H9 (cell line): Measurements from ENCODE around the gene AS3MT. TPM values are rescaled to one million over a fixed set of nuclear protein-coding genes. Genes with fewer than 3 reads are reported as not detected.

ENCODE experiments used
- DNase-seq: peaks from one replicate; pipeline ENCODE4 v3.0.0-alpha.2; 2017
- H2AFZ ChIP-seq: one replicate; pipeline ENCODE4 v1.6.1; 2013; ENCODE audit warnings: mild to moderate bottlenecking, low read length, control low read depth, moderate library complexity
- H2AK5ac ChIP-seq: 2 replicates; pipeline ENCODE4 v1.6.1; 2013; ENCODE audit warnings: low read length, control low read depth, mixed read lengths; ENCODE audit not compliant: insufficient read length
- H2BK120ac ChIP-seq: one replicate; pipeline ENCODE4 v1.6.1; 2013; ENCODE audit warnings: low read depth, mild to moderate bottlenecking, low read length, control low read depth, inconsistent platforms; ENCODE audit not compliant: poor library complexity, severe bottlenecking
- H2BK12ac ChIP-seq: 2 replicates; pipeline ENCODE4 v1.6.1; 2013; ENCODE audit warnings: low read length, control low read depth, mixed read lengths, low read depth; ENCODE audit not compliant: insufficient read length
- H2BK15ac ChIP-seq: 2 replicates; pipeline ENCODE4 v1.6.1; 2013; ENCODE audit warnings: low read depth, low read length, control low read depth
- H2BK20ac ChIP-seq: one replicate; pipeline ENCODE4 v1.6.1; 2013; ENCODE audit warnings: low read depth, mild to moderate bottlenecking, low read length, control low read depth, inconsistent platforms; ENCODE audit not compliant: poor library complexity, severe bottlenecking
- H2BK5ac ChIP-seq: 2 replicates; pipeline ENCODE4 v1.6.1; 2013; ENCODE audit warnings: low read length, control low read depth, mixed read lengths; ENCODE audit not compliant: insufficient read length
- H3K14ac ChIP-seq: 2 replicates; pipeline ENCODE4 v1.6.1; 2013; ENCODE audit warnings: low read length, control low read depth; ENCODE audit not compliant: insufficient read depth
- H3K18ac ChIP-seq: 2 replicates; pipeline ENCODE4 v1.6.1; 2013; ENCODE audit warnings: low read depth, mild to moderate bottlenecking, mixed read lengths, low read length, control low read depth; ENCODE audit not compliant: insufficient read length
- H3K23ac ChIP-seq: 2 replicates; pipeline ENCODE4 v1.6.1; 2013; ENCODE audit warnings: low read length, control low read depth, mixed read lengths, low read depth; ENCODE audit not compliant: insufficient read length
- H3K23me2 ChIP-seq: 2 replicates; pipeline ENCODE4 v1.6.1; 2013; ENCODE audit warnings: low read depth, mild to moderate bottlenecking, mixed read lengths, low read length, control low read depth; ENCODE audit not compliant: insufficient read length, poor library complexity, severe bottlenecking
- H3K27ac ChIP-seq: 2 replicates; pipeline ENCODE4 v1.5.1; 2013; ENCODE audit warnings: low read length, control low read depth, mixed read lengths, low read depth; ENCODE audit not compliant: insufficient read length
- H3K27me3 ChIP-seq: 2 replicates; pipeline ENCODE4 v1.6.1; 2013; ENCODE audit warnings: low read length, control low read depth, inconsistent platforms; ENCODE audit not compliant: insufficient read depth
- H3K4ac ChIP-seq: 2 replicates; pipeline ENCODE4 v1.6.1; 2013; ENCODE audit warnings: low read depth, mild to moderate bottlenecking, control low read depth, inconsistent platforms, low read length, moderate library complexity
- H3K4me1 ChIP-seq: 2 replicates; pipeline ENCODE4 v1.6.1; 2013; ENCODE audit warnings: low read length, control low read depth, inconsistent platforms; ENCODE audit not compliant: insufficient read depth
- H3K4me2 ChIP-seq: 2 replicates; pipeline ENCODE4 v1.6.1; 2013; ENCODE audit warnings: low read length, control low read depth, mixed read lengths; ENCODE audit not compliant: insufficient read length, insufficient read depth
- H3K56ac ChIP-seq: 2 replicates; pipeline ENCODE4 v1.6.1; 2013; ENCODE audit warnings: low read depth, mild to moderate bottlenecking, mixed read lengths, low read length, control low read depth; ENCODE audit not compliant: insufficient read length
- H3K79me1 ChIP-seq: 2 replicates; pipeline ENCODE4 v1.6.1; 2013; ENCODE audit warnings: low read depth, mild to moderate bottlenecking, moderate library complexity, low read length, control low read depth, inconsistent platforms; ENCODE audit not compliant: insufficient read depth, poor library complexity, severe bottlenecking
- H3K79me2 ChIP-seq: 2 replicates; pipeline ENCODE4 v1.6.1; 2013; ENCODE audit warnings: low read length, control low read depth, inconsistent platforms; ENCODE audit not compliant: insufficient read depth
- H3K9ac ChIP-seq: 2 replicates; pipeline ENCODE4 v1.6.1; 2013; ENCODE audit warnings: low read length, control low read depth, mixed read lengths; ENCODE audit not compliant: insufficient read length; ENCODE audit errors: extremely low read depth
- H3K9me3 ChIP-seq: one replicate; pipeline ENCODE4 v1.6.1; 2013; ENCODE audit warnings: low read depth, low read length, inconsistent platforms; ENCODE audit not compliant: control insufficient read depth
- H3T11ph ChIP-seq: one replicate; pipeline ENCODE4 v1.6.1; 2013; ENCODE audit warnings: mild to moderate bottlenecking, low read length, control low read depth, inconsistent platforms
- H4K20me1 ChIP-seq: one replicate; pipeline ENCODE4 v1.6.1; 2013; ENCODE audit not compliant: control insufficient read depth, insufficient read length, insufficient read depth
- H4K5ac ChIP-seq: 2 replicates; pipeline ENCODE4 v1.6.1; 2013; ENCODE audit warnings: low read depth, mild to moderate bottlenecking, mixed read lengths, low read length, control low read depth; ENCODE audit not compliant: insufficient read length
- H4K8ac ChIP-seq: replicated peaks from 2 replicates; pipeline ENCODE4 v1.6.1; 2013; ENCODE audit warnings: low read length, control low read depth, mixed read lengths, low read depth; ENCODE audit not compliant: insufficient read length
- H4K91ac ChIP-seq: 2 replicates; pipeline ENCODE4 v1.6.1; 2013; ENCODE audit warnings: low read depth, mild to moderate bottlenecking, moderate library complexity, mixed read lengths, low read length, control low read depth; ENCODE audit not compliant: insufficient read length
- H3K27ac Mint-ChIP-seq, 3 experiments: 2 replicates in 2 of 3; 3 replicates in 1 of 3; pipeline ENCODE4 v1.8.0; 2020 to 2021; ENCODE audit warnings: mixed read lengths in 3 of 3, mild to moderate bottlenecking in 1 of 3, moderate library complexity in 1 of 3
- H3K27me3 Mint-ChIP-seq: 2 replicates; pipeline ENCODE4 v1.8.0; 2021; ENCODE audit warnings: low read depth, mild to moderate bottlenecking, moderate library complexity, mixed read lengths
- H3K36me3 Mint-ChIP-seq, 3 experiments: 2 replicates in 2 of 3; 3 replicates in 1 of 3; pipeline ENCODE4 v1.8.0; 2020 to 2021; ENCODE audit warnings: low read depth in 3 of 3, mixed read lengths in 3 of 3; ENCODE audit not compliant: insufficient read depth in 1 of 3
- H3K4me1 Mint-ChIP-seq, 2 experiments: 2 replicates each; pipeline ENCODE4 v1.8.0; 2020; ENCODE audit warnings: mixed read lengths in 2 of 2
- H3K4me3 Mint-ChIP-seq, 2 experiments: 2 replicates in 1 of 2; 3 replicates in 1 of 2; pipeline ENCODE4 v1.8.0; 2020 to 2021; ENCODE audit warnings: mild to moderate bottlenecking in 2 of 2, mixed read lengths in 2 of 2, moderate library complexity in 1 of 2
- H3K9me3 Mint-ChIP-seq, 2 experiments: 2 replicates in 1 of 2; 3 replicates in 1 of 2; pipeline ENCODE4 v1.8.0; 2020; ENCODE audit warnings: mild to moderate bottlenecking in 2 of 2, mixed read lengths in 2 of 2, moderate library complexity in 1 of 2
- CTCF ChIP-seq: fragments of 200-600 bp; sonication (generic); conservative IDR thresholded peaks from 3 replicates; pipeline ENCODE4 v1.8.0; 2021; ENCODE audit warnings: antibody characterized with exemption, mild to moderate bottlenecking
- WGBS: extraction: QIAGEN DNeasy Blood & Tissue Kit; methylation state at CpG from one replicate; pipeline ENCODE4 v1.1.7; 2013; ENCODE audit warnings: missing lambda C conversion rate, low lambda C conversion rate, mixed read lengths; ENCODE audit not compliant: insufficient read length; ENCODE audit errors: extremely low coverage; 5-methylcytosine and 5-hydroxymethylcytosine counted together
- total RNA-seq: library from RNA; stranded (reverse); gene quantifications from 2 replicates; pipeline ENCODE4 v1.2.1, GENCODE V29; 2021

AS3MT gene
- total RNA-seq, 1 experiment from 2014 or later, result 16.4 TPM

GRCh38 chr10:102930720-102931119 is 61.5 kb downstream of the AS3MT start:
- Histone ChIP-seq H4K8ac (no peak overlapping the region), H2BK20ac (no peak overlapping the region), H3K4me1 (no peaks in the 10 kb centered on the region), H3K27ac (no peak overlapping the region), H3K56ac (no peak overlapping the region), H2BK5ac (no peak overlapping the region), H2BK12ac (no peak overlapping the region), H2AFZ (no peak overlapping the region), H2BK120ac (no peak overlapping the region), H3T11ph (no peak overlapping the region), H3K23ac (no peak overlapping the region), H3K9ac (no peak overlapping the region), H2AK5ac (no peak overlapping the region), H3K4ac (no peak overlapping the region), H3K79me2 (no peaks in the 10 kb centered on the region; the same call in 1 of the 2 replicates), H3K14ac (no peak overlapping the region), H4K91ac (no peak overlapping the region), H4K20me1 (no peaks in the 10 kb centered on the region), H3K9me3 (no peaks in the 10 kb centered on the region), H3K79me1 (no peaks in the 10 kb centered on the region), H3K27me3 (no peaks in the 10 kb centered on the region), H3K23me2 (no peaks in the 10 kb centered on the region), H3K18ac (no peak overlapping the region), H4K5ac (no peak overlapping the region), H3K4me2 (no peak overlapping the region), H2BK15ac (no peak overlapping the region)
- Mint-ChIP-seq H3K4me1 (no peaks in the 10 kb centered on the region), H3K36me3 (peaks cover 10 to 13% (median 12%) of the 10 kb centered on the region in 3 experiments), H3K9me3 (peaks cover 0 to 3% of the 10 kb centered on the region in 2 experiments; a peak in 3 of 5 replicates), H3K4me3 (no peak overlapping the region), H3K27ac (no peak overlapping the region), H3K27me3 (no peaks in the 10 kb centered on the region)
- no peak for TF ChIP-seq CTCF
- no peak for DNase-seq
- no CpG with 5 or more reads among the region's 2 CpGs for WGBS
